Astrocyte of the cerebellum (primary cell): ENCODE measurements around the gene EDA.

Experiments used
- DNase-seq: peaks from one replicate; pipeline ENCODE4 v3.0.0-alpha.2; 2011; ENCODE audit warnings: low read depth
- H3K4me3 ChIP-seq: 2 replicates; pipeline ENCODE4 v1.5.1; 2011; ENCODE audit warnings: mild to moderate bottlenecking, low read depth, low read length, moderate library complexity
- in situ Hi-C: cut with HindIII; loops from 2 replicates; pipeline ENCODE4 v1.10.0; 2017; ENCODE audit warnings: low sequenced_read_pairs
- TF ChIP-seq, protein P1 (sequence below): IDR thresholded peaks from 2 replicates; pipeline ENCODE4 v1.5.1; 2012; ENCODE audit warnings: low read length, low read depth, moderate library complexity, mild to moderate bottlenecking; ENCODE audit errors: missing control alignments

EDA gene

GRCh38 chrX:69948276-69948797, 332.4 kb downstream of the EDA start:
- no peak for DNase-seq
- TF ChIP-seq, protein P1, sequence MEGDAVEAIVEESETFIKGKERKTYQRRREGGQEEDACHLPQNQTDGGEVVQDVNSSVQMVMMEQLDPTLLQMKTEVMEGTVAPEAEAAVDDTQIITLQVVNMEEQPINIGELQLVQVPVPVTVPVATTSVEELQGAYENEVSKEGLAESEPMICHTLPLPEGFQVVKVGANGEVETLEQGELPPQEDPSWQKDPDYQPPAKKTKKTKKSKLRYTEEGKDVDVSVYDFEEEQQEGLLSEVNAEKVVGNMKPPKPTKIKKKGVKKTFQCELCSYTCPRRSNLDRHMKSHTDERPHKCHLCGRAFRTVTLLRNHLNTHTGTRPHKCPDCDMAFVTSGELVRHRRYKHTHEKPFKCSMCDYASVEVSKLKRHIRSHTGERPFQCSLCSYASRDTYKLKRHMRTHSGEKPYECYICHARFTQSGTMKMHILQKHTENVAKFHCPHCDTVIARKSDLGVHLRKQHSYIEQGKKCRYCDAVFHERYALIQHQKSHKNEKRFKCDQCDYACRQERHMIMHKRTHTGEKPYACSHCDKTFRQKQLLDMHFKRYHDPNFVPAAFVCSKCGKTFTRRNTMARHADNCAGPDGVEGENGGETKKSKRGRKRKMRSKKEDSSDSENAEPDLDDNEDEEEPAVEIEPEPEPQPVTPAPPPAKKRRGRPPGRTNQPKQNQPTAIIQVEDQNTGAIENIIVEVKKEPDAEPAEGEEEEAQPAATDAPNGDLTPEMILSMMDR: no peak
- in situ Hi-C loops: no loop called here
- no peak overlapping the region for H3K4me3 ChIP-seq

DNA sequence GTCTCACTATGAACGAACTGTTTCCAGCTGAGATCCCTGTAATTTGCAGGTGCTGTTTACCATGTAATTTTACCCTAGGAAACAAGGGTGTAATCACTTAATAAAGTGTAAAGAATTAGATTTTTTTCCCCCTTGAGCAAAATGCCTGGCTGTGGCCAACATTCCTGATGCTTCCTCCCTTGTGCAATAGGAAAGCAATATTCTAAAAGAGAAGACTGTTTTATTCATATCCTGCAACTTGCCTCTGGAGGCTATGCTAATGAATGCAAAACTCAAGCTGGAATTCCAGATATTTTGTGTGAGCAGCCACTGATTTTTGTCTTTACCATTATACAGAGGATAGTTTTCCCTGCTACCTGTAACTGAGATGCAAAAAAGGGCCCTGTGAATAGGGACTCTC, 335.8 kb downstream of the EDA start:
- no peak overlapping the region for H3K4me3 ChIP-seq
- DNase-seq: no peak
- TF ChIP-seq, protein P1: no peak
- in situ Hi-C loops: no loop called here

DNA sequence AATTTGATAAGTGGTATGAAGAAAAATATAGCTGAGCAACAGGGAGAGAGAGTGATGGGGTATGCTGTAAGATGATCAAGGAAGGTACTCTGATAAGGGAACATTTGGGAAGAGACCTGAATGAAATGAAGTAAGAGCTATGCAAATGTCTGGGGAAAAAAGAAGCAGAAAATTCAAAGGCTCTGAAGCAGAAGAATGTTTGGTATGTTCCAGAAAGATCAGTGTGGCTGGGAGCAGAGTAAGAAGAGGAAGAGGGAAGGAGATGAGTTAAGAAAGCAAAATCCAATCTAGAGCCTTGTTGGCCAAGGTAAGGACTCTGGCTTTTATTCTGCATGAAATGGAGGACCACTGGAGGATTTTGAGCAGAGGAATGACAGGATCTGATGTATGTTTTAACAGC, 343.8 kb downstream of the EDA start:
- DNase-seq: no peak
- no peak overlapping the region for H3K4me3 ChIP-seq
- TF ChIP-seq, protein P1: no peak
- in situ Hi-C loops: no loop called here

- in situ Hi-C loops: no loop called here
- no peak for DNase-seq
- no peak overlapping the region for H3K4me3 ChIP-seq
- TF ChIP-seq, protein P1: no peak
Observed at GRCh38 chrX:69961365-69962072, 345.6 kb downstream of the EDA start.

DNA sequence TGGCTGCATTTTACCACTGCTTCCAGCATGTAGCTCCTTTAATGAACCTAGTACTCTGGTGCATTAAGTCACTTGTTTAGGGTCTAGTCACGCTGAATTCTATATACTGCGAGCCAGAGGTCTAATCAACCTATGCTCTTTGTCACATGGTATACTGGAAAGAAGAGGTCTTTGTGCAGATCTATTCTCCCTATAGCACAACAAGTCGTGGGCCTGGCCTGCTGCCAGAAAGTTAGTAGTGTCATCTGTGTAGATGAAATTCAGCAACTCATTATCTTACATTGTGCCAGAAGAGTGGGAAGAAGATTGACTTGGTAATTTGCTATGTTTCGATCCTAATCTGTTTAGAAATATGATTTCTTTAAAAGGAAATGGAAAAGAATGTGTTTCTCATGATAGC, 353.0 kb downstream of the EDA start:
- DNase-seq: no peak
- no peak overlapping the region for H3K4me3 ChIP-seq
- TF ChIP-seq, protein P1: no peak
- in situ Hi-C loops: no loop called here

DNA sequence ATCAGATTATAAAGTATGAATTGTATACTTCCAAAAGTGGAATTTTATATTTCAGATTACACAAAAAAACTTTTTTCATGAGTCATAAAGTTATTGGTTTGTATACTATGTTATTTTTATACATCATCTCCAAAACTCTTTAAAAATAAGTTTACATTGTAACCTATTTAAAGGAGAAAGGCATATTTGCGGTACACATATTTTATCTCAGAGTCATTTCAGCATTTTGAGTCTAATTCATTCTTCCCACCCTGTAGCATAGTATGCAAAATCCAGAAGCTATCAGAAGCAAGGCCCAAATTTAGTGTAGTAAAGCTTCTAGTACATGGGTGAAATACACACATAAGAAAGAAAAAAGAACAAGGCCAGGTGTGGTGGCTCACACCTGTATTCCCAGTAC, 353.5 kb downstream of the EDA start:
- DNase-seq: no peak
- in situ Hi-C loops: no loop called here
- TF ChIP-seq, protein P1: no peak
- no peak overlapping the region for H3K4me3 ChIP-seq
